Naive thymus-derived CD8-positive, alpha-beta T cell (primary cell): ENCODE results near the gene GPATCH2. TPM values are rescaled to one million over a fixed set of nuclear protein-coding genes. Genes with fewer than 3 reads are reported as not detected.
"Not testable (repeated sequence)": the region's sequence is repeated elsewhere in the genome, so short reads cannot be mapped to it uniquely, and the experiment has no call there.

ENCODE experiments used
- ATAC-seq, 2 donors: fragments of 150-1000 bp; cut with Tn5 transposase in 1 of 2; sonication (Bioruptor Pico), chemical (Tn5 transposase) in 1 of 2; 1 replicate in 1 of 2; 2 replicates in 1 of 2; pipeline ENCODE4 v1.10.0; 2021; ENCODE audit warnings: mild to moderate bottlenecking in 2 of 2, moderate library complexity in 2 of 2
- POLR2A ChIA-PET: fragments of 350-600 bp; sonication (Branson Sonifier 250); formaldehyde crosslinking; loops from one replicate; lab custom pipeline; 2021; ENCODE audit warnings: antibody characterized with exemption; lab: Charles Lee
- DNase-seq, 10 donors: peaks; one replicate each; pipeline versions ENCODE4 v3.0.0 to v3.0.0-alpha.2; 2020 to 2022
- H3K27ac Mint-ChIP-seq, 10 donors: one replicate each; pipeline ENCODE4 v1.8.0; 2020 to 2022; ENCODE audit warnings: mild to moderate bottlenecking in 10 of 10, mixed read lengths in 10 of 10, moderate library complexity in 4 of 10, inconsistent platforms in 1 of 10
- H3K27me3 Mint-ChIP-seq, 5 donors: one replicate each; pipeline ENCODE4 v1.8.0; 2021 to 2022; ENCODE audit warnings: mixed read lengths in 5 of 5
- H3K36me3 Mint-ChIP-seq, 3 donors: one replicate each; pipeline ENCODE4 v1.8.0; 2020 to 2022; ENCODE audit warnings: mixed read lengths in 3 of 3, mild to moderate bottlenecking in 2 of 3, inconsistent platforms in 1 of 3
- H3K4me1 Mint-ChIP-seq, 4 donors: one replicate each; pipeline ENCODE4 v1.8.0; 2021 to 2022; ENCODE audit warnings: mixed read lengths in 4 of 4
- H3K4me3 Mint-ChIP-seq, 10 donors: one replicate each; pipeline ENCODE4 v1.8.0; 2020 to 2022; ENCODE audit warnings: mild to moderate bottlenecking in 10 of 10, mixed read lengths in 10 of 10, moderate library complexity in 6 of 10, inconsistent platforms in 1 of 10
- H3K9me3 Mint-ChIP-seq, 9 donors: one replicate each; pipeline ENCODE4 v1.8.0; 2020 to 2022; ENCODE audit warnings: mixed read lengths in 9 of 9, mild to moderate bottlenecking in 3 of 9, inconsistent platforms in 1 of 9, moderate library complexity in 1 of 9
- polyA plus RNA-seq, 3 donors: library from polyadenylated mRNA; unstranded; fragments of 300-500 nt; fragmentation: Illumina TruSeq; gene quantifications; one replicate each; pipeline ENCODE4 v1.2.3, GENCODE V29; 2021
- total RNA-seq, 8 experiments: library from RNA in 2 of 8; stranded (reverse) in 2 of 8; gene quantifications; one replicate each; pipeline ENCODE4 v1.2.3 and lab custom pipeline; 2021 to 2026

The GPATCH2 gene
- total and polyA plus RNA-seq, 5 experiments from 2014 or later: 3.6 to 10.2 (median 5.1) TPM

GRCh38 chr1:217407534-217408001, 223.3 kb downstream of the GPATCH2 start:
- Mint-ChIP-seq H3K4me3 (no peak overlapping the region), H3K27me3 (peaks cover 0 to 4% (median 0%) of the 10 kb centered on the region in 5 donors), H3K36me3 (no peaks in the 10 kb centered on the region), H3K4me1 (no peaks in the 10 kb centered on the region), H3K9me3 (no peaks in the 10 kb centered on the region), H3K27ac (no peak overlapping the region)
- DNase-seq (no peak), ATAC-seq (no peak)
- POLR2A ChIA-PET: no interaction called here

GRCh38 chr1:217403026-217403720, 227.7 kb downstream of the GPATCH2 start:
- H3K4me1 Mint-ChIP-seq: no peaks in the 10 kb centered on the region
- no peak overlapping the region for H3K4me3 Mint-ChIP-seq
- no peak for ATAC-seq
- H3K9me3 Mint-ChIP-seq: peaks cover 0 to 5% (median 0%) of the 10 kb centered on the region in 9 donors
- DNase-seq: no peak
- POLR2A ChIA-PET: no interaction called here
- no peak overlapping the region for H3K27ac Mint-ChIP-seq
- no peaks in the 10 kb centered on the region for H3K36me3 Mint-ChIP-seq
- H3K27me3 Mint-ChIP-seq: peaks cover 1 to 7% (median 4%) of the 10 kb centered on the region in 5 donors

DNA sequence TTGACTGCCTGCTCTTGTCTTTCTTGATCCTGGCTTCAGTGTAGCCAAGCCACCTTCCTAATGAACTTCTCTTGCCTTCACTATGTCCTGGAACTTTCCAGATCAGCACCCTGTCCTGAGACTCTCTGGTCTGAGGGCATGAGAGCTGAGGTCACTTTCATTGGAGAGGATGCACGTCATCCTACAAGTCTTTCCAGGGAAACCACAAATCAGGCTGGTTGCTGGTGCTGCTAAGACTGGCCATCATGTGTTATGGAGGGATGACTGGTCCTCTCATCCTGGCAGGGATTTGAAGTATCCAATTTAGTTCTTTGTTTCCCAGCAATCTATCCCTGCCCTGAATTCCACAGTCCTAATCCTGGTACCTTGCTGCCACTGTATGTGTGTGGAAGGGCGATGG, 228.6 kb downstream of the GPATCH2 start:
- peaks cover 1 to 7% (median 5%) of the 10 kb centered on the region in 5 donors for H3K27me3 Mint-ChIP-seq
- H3K9me3 Mint-ChIP-seq: peaks cover 0 to 5% (median 0%) of the 10 kb centered on the region in 9 donors
- ATAC-seq (no peak), DNase-seq (no peak)
- no peak overlapping the region for H3K4me3 Mint-ChIP-seq
- peaks cover 0 to 1% (median 0%) of the 10 kb centered on the region in 3 donors for H3K36me3 Mint-ChIP-seq
- H3K4me1 Mint-ChIP-seq: no peaks in the 10 kb centered on the region
- no peak overlapping the region for H3K27ac Mint-ChIP-seq
- POLR2A ChIA-PET: no interaction called here

DNA sequence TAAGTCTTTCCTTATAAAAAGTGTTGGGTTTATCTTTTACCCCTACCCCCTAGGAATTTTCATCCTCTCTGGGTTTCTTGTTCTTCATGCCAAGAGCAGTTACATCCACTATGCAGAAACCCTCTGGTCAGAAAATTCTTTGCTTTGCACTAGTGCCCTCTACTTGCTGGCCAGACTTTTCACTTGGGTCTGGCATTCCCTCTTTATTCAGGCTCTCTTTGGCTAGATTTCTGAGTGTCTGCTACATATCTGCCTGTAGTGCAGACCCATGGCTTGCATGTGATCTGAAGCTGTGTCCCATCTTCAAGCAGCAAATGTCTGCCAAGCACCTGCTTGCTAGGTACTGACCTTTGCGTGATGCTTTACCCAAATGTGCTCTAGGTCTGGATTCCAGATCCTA, 237.0 kb downstream of the GPATCH2 start:
- H3K4me3 Mint-ChIP-seq: no peak overlapping the region
- DNase-seq (no peak), ATAC-seq (no peak)
- POLR2A ChIA-PET: no interaction called here
- H3K4me1 Mint-ChIP-seq: no peaks in the 10 kb centered on the region
- H3K27me3 Mint-ChIP-seq: peaks cover 0 to 8% (median 2%) of the 10 kb centered on the region in 5 donors
- H3K9me3 Mint-ChIP-seq: peaks cover 0 to 8% (median 0%) of the 10 kb centered on the region in 9 donors
- H3K27ac Mint-ChIP-seq: no peak overlapping the region
- peaks cover 0 to 3% (median 0%) of the 10 kb centered on the region in 3 donors for H3K36me3 Mint-ChIP-seq

DNA sequence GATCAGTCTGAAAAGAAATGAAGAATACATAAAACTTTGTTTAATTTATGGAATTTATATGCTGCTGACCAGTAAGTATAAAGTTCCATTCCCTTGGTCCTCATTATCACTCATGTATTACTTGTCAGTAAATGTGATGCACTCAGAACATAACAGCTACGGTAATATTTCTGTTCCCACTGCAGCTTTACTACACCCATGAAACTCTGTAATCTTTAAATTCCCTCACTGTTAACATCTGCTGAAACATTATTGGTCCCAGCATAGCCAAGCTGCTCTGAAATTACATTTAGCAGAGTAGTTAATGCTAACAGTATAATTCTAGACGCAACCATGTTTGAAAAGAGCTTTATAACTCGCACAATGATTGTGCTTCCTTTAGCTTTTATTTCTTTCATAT, 238.4 kb downstream of the GPATCH2 start:
- H3K4me1 Mint-ChIP-seq: no peaks in the 10 kb centered on the region
- H3K9me3 Mint-ChIP-seq: peaks cover 0 to 12% (median 0%) of the 10 kb centered on the region in 9 donors
- ATAC-seq (no peak), DNase-seq (no peak)
- peaks cover 0 to 3% (median 0%) of the 10 kb centered on the region in 3 donors for H3K36me3 Mint-ChIP-seq
- no peak overlapping the region for H3K27ac Mint-ChIP-seq
- peaks cover 0 to 8% (median 2%) of the 10 kb centered on the region in 5 donors for H3K27me3 Mint-ChIP-seq
- POLR2A ChIA-PET: no interaction called here
- H3K4me3 Mint-ChIP-seq: no peak overlapping the region

GRCh38 chr1:217389895-217390294, 241.0 kb downstream of the GPATCH2 start:
- Mint-ChIP-seq H3K4me1 (no peaks in the 10 kb centered on the region), H3K9me3 (peaks cover 0 to 12% (median 4%) of the 10 kb centered on the region in 9 donors), H3K4me3 (no peak overlapping the region), H3K27ac (no peak overlapping the region), H3K27me3 (no peaks in the 10 kb centered on the region), H3K36me3 (no peaks in the 10 kb centered on the region)
- POLR2A ChIA-PET: no interaction called here
- DNase-seq (no peak), ATAC-seq (no peak)

DNA sequence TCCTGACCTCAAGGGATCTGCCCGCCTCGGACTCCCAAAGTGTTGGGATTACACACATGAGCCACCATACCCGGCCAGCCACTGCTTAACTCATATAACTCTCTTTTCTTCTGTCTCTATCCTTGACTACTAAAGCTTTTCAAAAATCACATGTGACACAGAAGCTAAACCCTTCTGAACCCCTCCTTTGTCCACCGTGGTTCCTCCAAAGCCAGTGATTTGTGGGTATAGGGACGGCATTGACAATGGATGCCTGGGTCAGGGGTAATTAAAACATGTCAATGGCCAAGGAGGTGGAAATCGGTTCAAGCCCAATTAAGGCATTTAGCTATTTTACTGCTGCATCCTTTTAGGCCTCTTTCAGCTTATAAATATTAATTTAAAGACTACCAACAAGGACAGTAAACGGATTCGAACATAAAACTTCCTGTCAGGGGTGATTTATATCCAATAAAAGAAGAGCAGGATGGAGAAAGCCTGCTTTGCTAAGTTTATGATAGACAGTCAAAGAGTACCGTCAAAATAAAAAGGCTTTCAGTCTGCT, 242.3 kb downstream of the GPATCH2 start:
- DNase-seq (no peak), ATAC-seq (no peak)
- H3K9me3 Mint-ChIP-seq: peaks cover 0 to 17% (median 5%) of the 10 kb centered on the region in 9 donors
- no peak overlapping the region for H3K4me3 Mint-ChIP-seq
- no peaks in the 10 kb centered on the region for H3K27me3 Mint-ChIP-seq
- POLR2A ChIA-PET: no interaction called here
- no peaks in the 10 kb centered on the region for H3K4me1 Mint-ChIP-seq
- H3K27ac Mint-ChIP-seq: no peak overlapping the region
- no peaks in the 10 kb centered on the region for H3K36me3 Mint-ChIP-seq

DNA sequence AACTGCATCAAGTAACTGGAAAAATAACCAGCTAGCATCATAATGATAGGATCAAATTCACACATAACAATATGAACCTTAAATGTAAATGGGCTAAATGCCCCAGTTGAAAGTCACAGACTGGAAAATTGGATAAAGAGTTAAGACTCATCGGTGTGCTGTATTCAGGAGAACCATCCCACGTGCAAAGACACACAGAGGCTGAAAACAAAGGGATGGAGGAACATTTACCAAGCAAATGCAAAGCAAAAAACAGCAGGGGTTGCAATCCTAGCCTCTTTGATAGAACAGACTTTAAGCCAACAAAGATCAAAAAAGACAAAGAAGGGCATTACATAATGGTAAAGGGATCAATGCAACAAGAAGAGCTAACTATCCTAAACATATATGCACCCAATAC, 249.1 kb downstream of the GPATCH2 start:
- H3K4me3 Mint-ChIP-seq, H3K27ac Mint-ChIP-seq, H3K36me3 Mint-ChIP-seq, POLR2A ChIA-PET, H3K4me1 Mint-ChIP-seq, DNase-seq, ATAC-seq: not testable (repeated sequence)
- H3K27me3 Mint-ChIP-seq: peaks cover 0 to 10% (median 1%) of the 10 kb centered on the region in 5 donors
- H3K9me3 Mint-ChIP-seq: peaks cover 7 to 45% (median 16%) of the 10 kb centered on the region in 9 donors

GRCh38 chr1:217379804-217380203, 251.1 kb downstream of the GPATCH2 start:
- DNase-seq, ATAC-seq, H3K27ac Mint-ChIP-seq, POLR2A ChIA-PET, H3K4me3 Mint-ChIP-seq, H3K4me1 Mint-ChIP-seq: not testable (repeated sequence)
- H3K9me3 Mint-ChIP-seq: peaks cover 5 to 49% (median 20%) of the 10 kb centered on the region in 9 donors
- peaks cover 0 to 11% (median 0%) of the 10 kb centered on the region in 3 donors for H3K36me3 Mint-ChIP-seq
- peaks cover 0 to 15% (median 1%) of the 10 kb centered on the region in 5 donors for H3K27me3 Mint-ChIP-seq

GRCh38 chr1:217379336-217379735, 251.6 kb downstream of the GPATCH2 start:
- H3K4me1 Mint-ChIP-seq: no peaks in the 10 kb centered on the region
- DNase-seq: no peak
- H3K4me3 Mint-ChIP-seq: no peak overlapping the region
- H3K9me3 Mint-ChIP-seq: peaks cover 5 to 47% (median 19%) of the 10 kb centered on the region in 9 donors
- no peak for ATAC-seq
- H3K27ac Mint-ChIP-seq: no peak overlapping the region
- peaks cover 0 to 15% (median 2%) of the 10 kb centered on the region in 5 donors for H3K27me3 Mint-ChIP-seq
- peaks cover 0 to 11% (median 0%) of the 10 kb centered on the region in 3 donors for H3K36me3 Mint-ChIP-seq
- POLR2A ChIA-PET: no interaction called here

Other genes with a start within 250 kb of the GPATCH2 start
- gene SPATA17, start 254 bp upstream of the GPATCH2 start, total RNA-seq: not detected
- gene SPATA17, start 254 bp upstream of the GPATCH2 start, polyA plus RNA-seq: not detected